ENCODE data around the gene SLAMF1. TPM values are rescaled to one million over a fixed set of nuclear protein-coding genes. Genes with fewer than 3 reads are reported as not detected.
"Not testable (repeated sequence)": the region's sequence is repeated elsewhere in the genome, so short reads cannot be mapped to it uniquely, and the experiment has no call there.

SLAMF1 gene
- total and polyA plus RNA-seq, 2 donors from 2014 or later, result 0.13 to 3.3 TPM

DNA sequence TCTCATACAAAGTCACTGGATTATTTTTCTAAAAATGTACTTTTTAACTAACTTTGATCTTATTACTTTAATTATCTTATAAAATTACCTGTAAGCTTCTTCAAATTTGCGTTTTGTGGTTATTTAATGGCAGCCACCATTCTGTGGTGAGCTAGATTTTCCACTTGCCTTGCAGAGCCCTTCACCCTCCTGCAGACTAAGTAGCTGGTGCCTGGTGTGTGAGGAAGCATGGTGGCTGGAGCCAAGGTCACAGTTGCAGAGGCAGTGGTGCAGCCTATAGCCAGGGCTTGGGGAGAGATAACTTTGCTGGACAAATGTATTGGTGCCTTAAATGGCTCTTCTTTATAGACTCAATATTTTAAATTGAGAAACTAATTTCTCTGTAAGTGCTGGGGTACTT is 56.4 kb downstream of the SLAMF1 start:
- no peak overlapping the region for H3K4me3 ChIP-seq (ENCODE audit: low read length in 3 of 3)
- no peak for DNase-seq
- no peaks in the 10 kb centered on the region for H3K9me3 ChIP-seq (ENCODE audit: control insufficient read depth in 2 of 3, insufficient read depth in 1 of 3, low read length in 3 of 3)
- no peaks in the 10 kb centered on the region for H3K4me1 ChIP-seq (ENCODE audit: control insufficient read depth in 2 of 3, insufficient read depth in 2 of 3, low read depth in 1 of 3, low read length in 3 of 3)
- no peaks in the 10 kb centered on the region for H3K27me3 ChIP-seq (ENCODE audit: control insufficient read depth, insufficient read depth, low read length)
- TF ChIP-seq CTCF (IDR thresholded peaks at IDR 0.05; ENCODE audit: borderline replicate concordance, extremely low read depth, insufficient read depth), result no peak
- no peak overlapping the region for H3K9ac ChIP-seq (ENCODE audit: low read length in 3 of 3)
- intact Hi-C loops (cut with DNase I), result no loop called here
- no peak for FAIRE-seq
- no peak overlapping the region for H3K27ac ChIP-seq (ENCODE audit: low read depth in 2 of 2, low read length in 2 of 2)
- H3K36me3 ChIP-seq (ENCODE audit: control insufficient read depth in 2 of 3, insufficient read depth in 3 of 3, low read length in 3 of 3), result no peaks in the 10 kb centered on the region

DNA sequence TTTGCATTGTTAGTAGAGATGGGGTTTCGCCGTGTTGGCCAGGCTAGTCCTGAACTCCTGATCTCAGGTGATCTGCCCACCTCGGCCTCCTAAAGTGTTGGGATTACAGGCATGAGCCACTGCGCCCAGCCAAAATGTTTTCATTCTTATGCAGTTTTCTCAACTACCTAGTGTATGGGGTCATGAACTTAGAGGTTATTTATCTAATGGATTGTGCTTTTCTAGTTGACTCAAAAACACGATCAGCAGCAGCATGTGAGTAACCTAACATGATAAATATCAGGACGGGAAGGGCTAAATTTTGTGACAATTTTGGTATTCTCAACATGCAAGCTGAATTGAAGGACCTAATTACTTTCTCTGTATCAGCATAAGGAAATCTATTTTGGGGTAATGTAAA is 58.4 kb downstream of the SLAMF1 start:
- Histone ChIP-seq H3K27me3 (ENCODE audit: control insufficient read depth, insufficient read depth, low read length) (no peaks in the 10 kb centered on the region), H3K27ac (ENCODE audit: low read depth in 2 of 2, low read length in 2 of 2) (no peak overlapping the region), H3K4me3 (ENCODE audit: low read length in 3 of 3) (no peak overlapping the region), H3K9ac (ENCODE audit: low read length in 3 of 3) (no peak overlapping the region), H3K9me3 (ENCODE audit: control insufficient read depth in 2 of 3, insufficient read depth in 1 of 3, low read length in 3 of 3) (no peaks in the 10 kb centered on the region), H3K36me3 (ENCODE audit: control insufficient read depth in 2 of 3, insufficient read depth in 3 of 3, low read length in 3 of 3) (no peaks in the 10 kb centered on the region), H3K4me1 (ENCODE audit: control insufficient read depth in 2 of 3, insufficient read depth in 2 of 3, low read depth in 1 of 3, low read length in 3 of 3) (no peaks in the 10 kb centered on the region)
- no peak for FAIRE-seq
- DNase-seq, result no peak
- intact Hi-C loops (cut with DNase I), result no loop called here
- no peak for TF ChIP-seq CTCF (IDR thresholded peaks at IDR 0.05; ENCODE audit: borderline replicate concordance, extremely low read depth, insufficient read depth)

GRCh38 chr1:160584784-160585183 is 62.1 kb downstream of the SLAMF1 start:
- no peak for TF ChIP-seq CTCF (IDR thresholded peaks at IDR 0.05; ENCODE audit: borderline replicate concordance, extremely low read depth, insufficient read depth)
- Histone ChIP-seq H3K36me3 (ENCODE audit: control insufficient read depth in 2 of 3, insufficient read depth in 3 of 3, low read length in 3 of 3) (no peaks in the 10 kb centered on the region), H3K9ac (ENCODE audit: low read length in 3 of 3) (no peak overlapping the region), H3K27ac (ENCODE audit: low read depth in 2 of 2, low read length in 2 of 2) (no peak overlapping the region), H3K27me3 (ENCODE audit: control insufficient read depth, insufficient read depth, low read length) (no peaks in the 10 kb centered on the region), H3K4me1 (ENCODE audit: control insufficient read depth in 2 of 3, insufficient read depth in 2 of 3, low read depth in 1 of 3, low read length in 3 of 3) (no peaks in the 10 kb centered on the region), H3K9me3 (ENCODE audit: control insufficient read depth in 2 of 3, insufficient read depth in 1 of 3, low read length in 3 of 3) (no peaks in the 10 kb centered on the region), H3K4me3 (ENCODE audit: low read length in 3 of 3) (no peak overlapping the region)
- FAIRE-seq (no peak), DNase-seq (no peak)
- intact Hi-C loops (cut with DNase I), result no loop called here

DNA sequence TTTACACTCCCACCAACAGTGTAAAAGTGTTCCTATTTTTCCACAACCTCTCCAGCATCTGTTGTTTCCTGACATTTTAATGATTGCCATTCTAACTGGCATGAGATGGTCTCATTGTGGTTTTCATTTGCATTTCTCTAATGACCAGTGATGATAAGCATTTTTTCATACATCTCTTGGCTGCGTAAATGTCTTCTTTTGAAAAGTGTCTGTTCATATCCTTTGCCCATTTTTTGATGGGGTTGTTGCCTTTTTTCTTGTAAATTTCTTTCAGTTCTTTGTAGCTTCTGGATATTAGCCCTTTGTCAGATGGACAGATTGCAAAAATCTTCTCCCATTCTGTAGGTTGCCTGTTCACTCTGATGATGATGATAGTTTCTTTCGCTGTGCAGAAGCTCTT is 63.9 kb downstream of the SLAMF1 start:
- H3K4me1 ChIP-seq (ENCODE audit: control insufficient read depth in 2 of 3, insufficient read depth in 2 of 3, low read depth in 1 of 3, low read length in 3 of 3); H3K4me3 ChIP-seq (ENCODE audit: low read length in 3 of 3); DNase-seq; H3K9ac ChIP-seq (ENCODE audit: low read length in 3 of 3); H3K27ac ChIP-seq (ENCODE audit: low read depth in 2 of 2, low read length in 2 of 2); intact Hi-C loops (cut with DNase I); H3K9me3 ChIP-seq (ENCODE audit: control insufficient read depth in 2 of 3, insufficient read depth in 1 of 3, low read length in 3 of 3); H3K36me3 ChIP-seq (ENCODE audit: control insufficient read depth in 2 of 3, insufficient read depth in 3 of 3, low read length in 3 of 3); FAIRE-seq; H3K27me3 ChIP-seq (ENCODE audit: control insufficient read depth, insufficient read depth, low read length): not testable (repeated sequence)
